Measurements from ENCODE around the gene FBXL19.

- TF ChIP-seq CTCF (IDR thresholded peaks at IDR 0.05; ENCODE audit: low read depth, low read length) (no peak), POLR2A (IDR thresholded peaks at IDR 0.05; ENCODE audit: extremely low read depth, insufficient read length) (no peak), MAX (IDR thresholded peaks at IDR 0.05; ENCODE audit: low read depth, low read length) (no peak), MYC (IDR thresholded peaks at IDR 0.05; ENCODE audit: low read depth, low read length) (no peak)
Observed at GRCh38 chr16:30942426-30942806, 19.0 kb downstream of the FBXL19 start.

Data from NB4 (cell line).